ENCODE results near the gene SYTL3. TPM values are rescaled to one million over a fixed set of nuclear protein-coding genes. Genes with fewer than 3 reads are reported as not detected.

SYTL3 gene
- total RNA-seq, 2 donors from 2014 or later = 4.2 to 5.6 TPM

- DNase-seq (ENCODE audit: low spot score) = no peak
- H3K9me3 ChIP-seq = no peaks in the 10 kb centered on the region
- H3K36me3 ChIP-seq = no peaks in the 10 kb centered on the region
- peaks cover 0 to 22% of the 10 kb centered on the region in 2 donors for H3K4me1 ChIP-seq
- no peak overlapping the region for H3K27ac ChIP-seq
- no peak overlapping the region for H3K4me3 ChIP-seq
- no peak for TF ChIP-seq CTCF (IDR thresholded peaks at IDR 0.05)
- no peaks in the 10 kb centered on the region for H3K27me3 ChIP-seq
Observed at GRCh38 chr6:158758941-158759479, 109.2 kb downstream of the SYTL3 start.

- no peak for DNase-seq (ENCODE audit: low spot score)
- peaks cover 0 to 25% of the 10 kb centered on the region in 2 donors for H3K4me1 ChIP-seq
- H3K36me3 ChIP-seq = peaks cover 9% of the 10 kb centered on the region
- no peaks in the 10 kb centered on the region for H3K27me3 ChIP-seq
- H3K4me3 ChIP-seq = no peak overlapping the region
- no peak for TF ChIP-seq CTCF (IDR thresholded peaks at IDR 0.05)
- H3K27ac ChIP-seq = peak overlapping the region in 1 of 2 donors; percentile 4
- no peaks in the 10 kb centered on the region for H3K9me3 ChIP-seq
Observed at GRCh38 chr6:158759966-158760617, 110.2 kb downstream of the SYTL3 start.

DNA sequence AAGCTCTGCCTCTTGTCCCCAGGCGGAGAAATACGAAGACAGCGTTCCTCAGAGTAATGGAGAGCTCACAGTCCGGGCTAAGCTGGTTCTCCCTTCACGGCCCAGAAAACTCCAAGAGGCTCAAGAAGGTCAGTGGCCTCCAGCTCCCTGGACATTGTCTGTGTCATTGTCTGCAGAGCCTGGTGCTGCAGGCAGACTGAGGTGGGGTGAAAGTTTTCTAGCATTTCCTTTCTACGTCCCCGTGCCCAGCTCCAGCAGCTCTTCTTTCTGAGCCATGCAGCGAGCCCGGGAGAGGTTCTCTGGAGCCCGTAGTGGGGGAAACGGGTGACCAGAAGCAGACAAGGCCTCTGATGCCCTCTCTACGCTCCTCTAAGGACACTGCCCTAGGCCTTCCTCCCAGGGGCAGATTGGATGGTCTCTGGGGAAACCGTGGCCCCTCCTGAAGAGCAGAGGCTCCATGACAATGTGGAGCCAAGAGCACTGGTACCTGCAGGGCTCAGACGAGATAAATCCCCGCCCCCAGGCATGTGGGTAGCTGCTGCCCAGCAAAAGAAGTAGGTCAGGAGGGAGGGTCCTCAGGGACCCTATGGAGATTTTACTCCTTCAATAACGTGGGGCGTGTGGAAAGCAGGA is 110.9 kb downstream of the SYTL3 start:
- H3K27me3 ChIP-seq = no peaks in the 10 kb centered on the region
- no peak for DNase-seq (ENCODE audit: low spot score)
- H3K4me1 ChIP-seq = peaks cover 0 to 25% of the 10 kb centered on the region in 2 donors
- peaks cover 15% of the 10 kb centered on the region for H3K36me3 ChIP-seq
- no peak overlapping the region for H3K27ac ChIP-seq
- no peak for TF ChIP-seq CTCF (IDR thresholded peaks at IDR 0.05)
- H3K4me3 ChIP-seq = no peak overlapping the region
- no peaks in the 10 kb centered on the region for H3K9me3 ChIP-seq

DNA sequence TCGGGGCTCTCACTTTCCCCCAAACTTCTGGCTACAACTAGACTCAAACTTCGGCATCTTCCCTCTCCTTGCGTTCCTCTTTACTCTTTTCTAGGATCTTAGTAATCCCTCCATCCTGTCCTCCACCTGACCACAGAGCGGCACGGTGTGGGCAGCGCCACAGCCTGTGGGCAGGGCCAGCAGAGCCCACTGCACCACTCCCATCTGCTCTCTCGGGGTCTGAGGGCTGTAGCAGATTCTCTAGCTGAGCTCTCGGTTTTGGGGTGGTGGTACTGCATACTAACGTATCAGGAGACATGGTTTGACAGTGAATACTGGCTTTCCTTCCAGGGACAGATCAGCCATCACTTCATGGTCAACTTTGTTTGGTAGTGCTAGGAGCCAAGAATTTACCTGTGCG is 111.9 kb downstream of the SYTL3 start:
- no peak overlapping the region for H3K27ac ChIP-seq
- no peak for DNase-seq (ENCODE audit: low spot score)
- H3K4me3 ChIP-seq = no peak overlapping the region
- peaks cover 0 to 25% of the 10 kb centered on the region in 2 donors for H3K4me1 ChIP-seq
- peaks cover 25% of the 10 kb centered on the region for H3K36me3 ChIP-seq
- TF ChIP-seq CTCF (IDR thresholded peaks at IDR 0.05) = no peak
- H3K9me3 ChIP-seq = no peaks in the 10 kb centered on the region
- H3K27me3 ChIP-seq = no peaks in the 10 kb centered on the region

GRCh38 chr6:158762787-158763433 is 113.1 kb downstream of the SYTL3 start:
- Histone ChIP-seq H3K9me3 (no peaks in the 10 kb centered on the region), H3K4me1 (peaks cover 0 to 31% of the 10 kb centered on the region in 2 donors), H3K27ac (peak overlapping the region in 1 of 2 donors; percentile 9), H3K36me3 (peaks cover 37% of the 10 kb centered on the region), H3K4me3 (no peak overlapping the region), H3K27me3 (no peaks in the 10 kb centered on the region)
- no peak for TF ChIP-seq CTCF (IDR thresholded peaks at IDR 0.05)
- DNase-seq (ENCODE audit: low spot score) = peak; percentile 83
